H1 (cell line): ENCODE measurements around the gene GPC4. TPM values are rescaled to one million over a fixed set of nuclear protein-coding genes. Genes with fewer than 3 reads are reported as not detected.

Source experiments
- CTCF ChIP-seq, 3 experiments: IDR thresholded peaks; 1 replicate in 2 of 3; 2 replicates in 1 of 3; pipeline versions ENCODE4 v1.5.1 to v1.6.1; 2011; ENCODE audit warnings: low read length in 3 of 3, mild to moderate bottlenecking in 3 of 3, inconsistent platforms in 2 of 3, low read depth in 1 of 3, moderate library complexity in 1 of 3; ENCODE audit not compliant: insufficient read depth in 1 of 3; ENCODE audit errors: control extremely low read depth in 1 of 3
- EGR1 ChIP-seq: IDR thresholded peaks from 2 replicates; pipeline ENCODE4 v1.6.1; 2011; ENCODE audit warnings: low read depth, low read length, borderline replicate concordance
- EP300 ChIP-seq, 2 experiments: IDR thresholded peaks; 1 replicate in 1 of 2; 2 replicates in 1 of 2; pipeline ENCODE4 v1.6.1; 2011 to 2012; ENCODE audit warnings: low read depth in 2 of 2, low read length in 2 of 2, mild to moderate bottlenecking in 2 of 2, borderline replicate concordance in 1 of 2, inconsistent platforms in 1 of 2, moderate library complexity in 1 of 2
- NANOG ChIP-seq: IDR thresholded peaks from 2 replicates; pipeline ENCODE4 v1.6.1; 2011; ENCODE audit warnings: low read length, low read depth, mild to moderate bottlenecking, inconsistent platforms; ENCODE audit not compliant: insufficient read depth, poor library complexity, severe bottlenecking
- SP2 ChIP-seq: IDR thresholded peaks from 2 replicates; pipeline ENCODE4 v1.6.1; 2012; ENCODE audit warnings: mild to moderate bottlenecking, low read length, inconsistent platforms
- polyA plus RNA-seq, 7 experiments: library from polyadenylated mRNA; depleted of rRNA in 3 of 7; stranded (reverse) in 5 of 7; unstranded in 2 of 7; fragments of >200 nt in 5 of 7; fragments of 200-250 nt in 2 of 7; gene quantifications; 1 replicate in 5 of 7; 2 replicates in 1 of 7; 4 replicates in 1 of 7; pipeline versions ENCODE4 v1.2.1 to v1.2.3, GENCODE V29; 2011 to 2013; ENCODE audit warnings: missing spikeins in 2 of 7, mixed read lengths in 2 of 7
- total RNA-seq: library from RNA; stranded (reverse); fragmentation: NEBNext Ultra II Directional; extraction: Animal tissue kit (Norgen Biotek cat#: 25700); gene quantifications from 2 replicates; pipeline ENCODE4 v1.2.1, GENCODE V29; 2021
- TF ChIP-seq, protein P1 (sequence below): IDR thresholded peaks from 2 replicates; pipeline ENCODE4 v1.6.1; 2011; ENCODE audit warnings: low read depth, mild to moderate bottlenecking, low read length; ENCODE audit not compliant: insufficient read depth

GPC4 gene
- total and polyA plus RNA-seq, 2 of the 8 experiments (the other 6 are each of a cell fraction or from before 2014, with no cell fraction given) = 46.8 to 230 TPM

GRCh38 chrX:133364196-133364595 lies 51.1 kb downstream of the GPC4 start (continued):
- TF ChIP-seq CTCF (IDR thresholded peaks at IDR 0.05; ENCODE audit: control extremely low read depth in 1 of 3, insufficient read depth in 1 of 3, low read depth in 1 of 3, low read length in 3 of 3) = no peak
- TF ChIP-seq NANOG = no peak
- TF ChIP-seq EP300 (IDR thresholded peaks at IDR 0.05; ENCODE audit: borderline replicate concordance in 1 of 2, low read depth in 2 of 2, low read length in 2 of 2) = no peak
- TF ChIP-seq EGR1 = no peak
- TF ChIP-seq, protein P1, sequence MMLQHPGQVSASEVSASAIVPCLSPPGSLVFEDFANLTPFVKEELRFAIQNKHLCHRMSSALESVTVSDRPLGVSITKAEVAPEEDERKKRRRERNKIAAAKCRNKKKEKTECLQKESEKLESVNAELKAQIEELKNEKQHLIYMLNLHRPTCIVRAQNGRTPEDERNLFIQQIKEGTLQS = no peak
- no peak for TF ChIP-seq SP2
